ENCODE data around the gene EIF4A3.

The EIF4A3 gene

DNA sequence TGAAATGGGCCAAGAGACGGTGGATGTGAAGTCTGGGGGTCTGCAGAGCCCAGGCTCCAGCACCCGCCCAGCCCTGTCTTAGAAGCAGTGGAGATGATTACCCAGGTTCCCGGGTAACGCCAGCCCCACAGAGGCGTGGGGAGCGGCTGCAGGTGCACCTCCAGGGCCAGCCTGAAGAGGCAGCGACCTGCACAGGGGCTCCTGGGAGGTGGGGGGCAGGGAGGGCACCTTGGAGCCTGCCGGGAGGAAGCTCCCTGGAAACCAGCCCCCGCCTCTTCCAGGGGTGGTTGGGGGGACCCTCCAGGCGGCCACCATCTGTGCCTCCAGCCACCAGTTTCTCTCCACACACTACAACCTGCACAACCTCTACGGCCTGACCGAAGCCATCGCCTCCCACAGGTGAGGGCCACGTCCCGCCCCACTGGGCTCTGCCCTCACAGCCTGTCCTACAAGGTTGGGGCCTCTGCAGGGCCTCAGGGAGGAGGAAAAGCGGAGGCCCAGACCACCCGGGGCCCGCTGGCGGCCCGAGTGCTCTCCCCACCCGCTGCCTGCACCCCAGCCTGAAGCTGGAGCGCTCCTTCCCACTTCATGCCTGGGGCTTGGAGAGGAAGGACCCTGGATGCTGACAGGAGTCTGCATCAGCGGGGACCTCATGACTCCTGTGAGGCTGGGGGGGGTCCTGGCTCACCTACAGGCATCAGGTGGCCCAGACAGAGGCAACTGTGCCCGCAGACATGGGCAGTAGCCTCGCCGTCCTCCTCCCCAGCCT lies 35.0 kb downstream of the EIF4A3 start:
- H3K4me3 ChIP-seq (ENCODE audit: low read depth, low read length), result no peak overlapping the region
- TF ChIP-seq, protein P1, sequence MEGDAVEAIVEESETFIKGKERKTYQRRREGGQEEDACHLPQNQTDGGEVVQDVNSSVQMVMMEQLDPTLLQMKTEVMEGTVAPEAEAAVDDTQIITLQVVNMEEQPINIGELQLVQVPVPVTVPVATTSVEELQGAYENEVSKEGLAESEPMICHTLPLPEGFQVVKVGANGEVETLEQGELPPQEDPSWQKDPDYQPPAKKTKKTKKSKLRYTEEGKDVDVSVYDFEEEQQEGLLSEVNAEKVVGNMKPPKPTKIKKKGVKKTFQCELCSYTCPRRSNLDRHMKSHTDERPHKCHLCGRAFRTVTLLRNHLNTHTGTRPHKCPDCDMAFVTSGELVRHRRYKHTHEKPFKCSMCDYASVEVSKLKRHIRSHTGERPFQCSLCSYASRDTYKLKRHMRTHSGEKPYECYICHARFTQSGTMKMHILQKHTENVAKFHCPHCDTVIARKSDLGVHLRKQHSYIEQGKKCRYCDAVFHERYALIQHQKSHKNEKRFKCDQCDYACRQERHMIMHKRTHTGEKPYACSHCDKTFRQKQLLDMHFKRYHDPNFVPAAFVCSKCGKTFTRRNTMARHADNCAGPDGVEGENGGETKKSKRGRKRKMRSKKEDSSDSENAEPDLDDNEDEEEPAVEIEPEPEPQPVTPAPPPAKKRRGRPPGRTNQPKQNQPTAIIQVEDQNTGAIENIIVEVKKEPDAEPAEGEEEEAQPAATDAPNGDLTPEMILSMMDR (IDR thresholded peaks at IDR 0.05; ENCODE audit: low read depth, low read length), result no peak
- DNase-seq (ENCODE audit: low read depth, low spot score), result no peak
- in situ Hi-C loops (cut with HindIII; ENCODE audit: low sequenced_read_pairs), result no loop called here

DNA sequence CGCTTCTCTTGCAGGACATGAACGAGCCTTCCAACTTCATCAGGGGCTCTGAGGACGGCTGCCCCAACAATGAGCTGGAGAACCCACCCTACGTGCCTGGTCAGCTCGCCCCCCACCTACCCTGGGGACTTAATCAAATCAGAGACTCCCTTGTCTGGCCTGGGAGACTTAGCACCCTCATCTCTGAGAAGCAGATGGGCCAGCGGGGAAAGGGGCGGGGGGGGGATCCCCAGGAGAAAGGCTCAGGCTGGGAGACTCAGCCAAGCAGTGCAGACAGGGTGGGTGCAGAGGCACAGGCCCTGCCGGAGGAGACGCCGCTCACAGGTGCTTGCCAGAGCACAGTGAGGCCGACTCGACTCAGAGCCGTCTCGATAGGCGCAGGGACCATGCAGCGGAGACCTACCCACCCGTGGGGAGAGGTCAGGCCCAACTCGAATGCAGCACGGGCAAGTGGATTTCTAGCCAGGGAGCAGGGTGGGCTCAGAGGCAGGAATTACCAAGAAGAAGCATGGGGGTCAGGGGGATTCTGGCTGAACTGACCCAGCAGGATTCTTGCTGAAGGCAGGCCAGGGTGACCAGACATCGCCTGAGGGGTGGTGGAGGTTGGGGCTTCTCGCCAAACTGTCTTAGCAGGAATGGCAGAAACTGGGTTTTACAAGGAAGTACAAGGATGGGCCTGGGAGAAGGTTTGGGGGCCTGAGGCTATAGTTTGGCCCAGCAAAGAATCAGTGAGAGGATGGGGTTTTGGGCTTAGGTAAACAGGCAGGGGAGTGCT lies 35.8 kb downstream of the EIF4A3 start:
- DNase-seq (ENCODE audit: low read depth, low spot score), result no peak
- no peak overlapping the region for H3K4me3 ChIP-seq (ENCODE audit: low read depth, low read length)
- in situ Hi-C loops (cut with HindIII; ENCODE audit: low sequenced_read_pairs), result no loop called here
- TF ChIP-seq, protein P1 (IDR thresholded peaks at IDR 0.05; ENCODE audit: low read depth, low read length), result no peak

DNA sequence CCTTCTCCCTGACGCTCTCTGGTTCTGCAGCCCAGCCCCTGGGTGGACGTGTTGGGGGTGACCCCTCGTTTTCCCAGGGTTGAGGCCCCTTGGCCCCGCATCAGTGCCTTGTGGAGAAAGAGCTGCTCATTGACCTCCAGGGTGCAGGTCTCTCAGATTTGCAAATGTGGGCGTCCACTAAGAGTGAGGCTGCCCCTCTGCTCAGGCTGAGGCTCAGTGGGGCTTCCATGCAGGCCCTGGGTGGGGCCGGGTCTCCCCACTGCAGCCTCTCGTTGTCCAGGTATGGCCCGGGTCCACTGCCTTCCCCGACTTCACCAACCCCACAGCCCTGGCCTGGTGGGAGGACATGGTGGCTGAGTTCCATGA lies 36.5 kb downstream of the EIF4A3 start:
- in situ Hi-C loops (cut with HindIII; ENCODE audit: low sequenced_read_pairs), result no loop called here
- TF ChIP-seq, protein P1 (IDR thresholded peaks at IDR 0.05; ENCODE audit: low read depth, low read length), result no peak
- no peak for DNase-seq (ENCODE audit: low read depth, low spot score)
- H3K4me3 ChIP-seq (ENCODE audit: low read depth, low read length), result no peak overlapping the region

DNA sequence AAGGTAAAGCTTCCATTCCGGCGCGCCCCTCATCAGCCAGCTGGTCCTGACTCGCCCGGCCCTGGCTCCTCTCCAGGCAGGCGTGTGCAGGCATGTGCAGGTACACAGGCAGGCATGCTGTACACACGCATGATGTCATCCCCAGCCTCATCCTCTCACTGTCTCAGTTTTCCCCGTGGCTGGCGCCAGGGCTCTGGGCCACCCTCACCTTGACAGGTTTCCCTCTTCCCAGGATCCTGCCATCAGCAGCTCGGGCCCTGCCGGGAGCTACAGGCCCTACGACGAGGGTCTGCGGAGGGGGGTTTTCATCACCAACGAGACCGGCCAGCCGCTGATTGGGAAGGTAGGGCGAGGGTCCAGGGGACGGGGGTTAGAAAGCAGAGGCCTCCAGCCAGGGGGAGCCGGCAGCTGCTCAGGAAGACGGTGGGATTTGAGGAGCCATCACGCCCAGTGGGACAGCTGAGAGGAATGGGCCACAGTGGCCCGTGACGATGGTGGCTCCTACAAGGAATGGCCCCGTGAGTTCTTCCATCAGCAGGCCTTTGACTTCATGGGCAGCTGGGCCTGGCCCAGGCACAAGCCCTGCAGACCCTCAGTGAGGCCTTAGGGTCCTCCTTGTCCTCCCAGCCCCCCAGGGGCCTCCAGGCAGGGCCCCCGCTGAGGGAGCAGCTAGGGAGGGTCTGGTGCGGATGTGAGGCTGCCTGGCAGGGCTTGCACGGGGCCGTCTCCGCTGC lies 37.0 kb downstream of the EIF4A3 start:
- DNase-seq (ENCODE audit: low read depth, low spot score), result no peak
- in situ Hi-C loops (cut with HindIII; ENCODE audit: low sequenced_read_pairs), result no loop called here
- no peak overlapping the region for H3K4me3 ChIP-seq (ENCODE audit: low read depth, low read length)
- TF ChIP-seq, protein P1 (IDR thresholded peaks at IDR 0.05; ENCODE audit: low read depth, low read length), result no peak

DNA sequence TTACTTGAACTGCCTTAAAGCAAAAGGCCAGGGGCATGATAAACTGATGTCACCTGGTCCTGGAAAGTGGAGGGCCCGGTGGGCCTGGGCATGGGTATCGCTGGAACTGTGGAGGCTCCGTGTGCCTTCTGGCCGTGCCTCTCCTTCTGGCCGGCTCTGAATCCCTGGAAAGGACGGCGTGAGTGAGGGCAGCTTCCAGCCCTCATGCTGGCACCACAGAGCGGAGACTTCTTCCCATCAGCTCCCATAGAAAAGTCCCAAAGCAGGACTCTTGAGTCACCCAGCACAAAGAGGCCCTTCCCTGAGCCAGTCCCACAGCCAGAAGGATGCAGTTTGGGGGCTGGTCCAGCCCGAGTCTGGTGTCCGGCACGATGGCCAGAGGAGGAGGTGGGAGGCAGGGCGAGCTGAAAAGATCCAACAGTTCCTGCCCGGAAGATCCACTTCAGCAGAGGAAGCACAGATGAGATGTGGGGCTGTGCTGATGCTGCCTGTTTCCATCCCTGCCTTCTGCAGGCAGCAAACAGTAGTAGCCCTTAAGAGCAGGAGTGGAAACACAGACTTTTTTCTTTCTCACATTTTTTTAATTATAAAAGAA lies 37.8 kb downstream of the EIF4A3 start:
- in situ Hi-C loops (cut with HindIII; ENCODE audit: low sequenced_read_pairs), result no loop called here
- DNase-seq (ENCODE audit: low read depth, low spot score), result no peak
- no peak overlapping the region for H3K4me3 ChIP-seq (ENCODE audit: low read depth, low read length)
- TF ChIP-seq, protein P1 (IDR thresholded peaks at IDR 0.05; ENCODE audit: low read depth, low read length), result no peak

Measured in astrocyte of the spinal cord (primary cell).